ENCODE measurements around the gene LMCD1. TPM values are rescaled to one million over a fixed set of nuclear protein-coding genes. Genes with fewer than 3 reads are reported as not detected.

LMCD1 gene
- total RNA-seq, 5 donors from 2014 or later (not counting 1 experiment from before 2014, with no cell fraction given): 0.61 to 1.5 (median 0.63) TPM

Other genes starting within 250 kb of the LMCD1 start
- gene SSUH2, start 143.0 kb downstream of the LMCD1 start, total RNA-seq: under 1 TPM in 1 of 5 donors, not detected in 4; 0.13 TPM
- gene CAV3, start 232.0 kb downstream of the LMCD1 start, total RNA-seq: not detected